ENCODE results near the gene STK32B. TPM values are rescaled to one million over a fixed set of nuclear protein-coding genes. Genes with fewer than 3 reads are reported as not detected.

STK32B gene
- total RNA-seq, 4 donors from 2014 or later = 3.0 to 33.8 (median 4.3) TPM

DNA sequence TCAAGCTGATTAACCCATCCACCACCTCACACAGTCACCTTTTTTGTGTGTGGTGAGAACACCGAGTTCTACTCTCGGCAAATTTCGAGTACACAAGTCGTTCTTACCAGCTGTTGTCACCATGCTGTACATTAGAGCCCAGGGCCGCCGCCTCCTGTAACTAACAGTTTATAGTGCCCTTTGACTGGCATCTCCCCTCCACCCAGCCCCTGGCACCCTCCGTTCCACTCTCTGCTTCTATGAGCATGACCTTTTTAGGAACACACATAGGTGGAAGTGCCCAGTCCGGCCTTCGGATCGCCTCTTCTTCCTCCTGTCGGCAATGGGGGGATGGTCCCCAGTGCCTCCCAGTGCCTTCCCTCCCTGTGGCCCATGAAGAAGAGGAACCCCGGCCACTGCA, 141.4 kb downstream of the STK32B start:
- Histone ChIP-seq H3K9me3 (no peaks in the 10 kb centered on the region), H3K36me3 (no peaks in the 10 kb centered on the region), H3K4me1 (no peaks in the 10 kb centered on the region), H3K27ac (no peak overlapping the region), H3K27me3 (no peaks in the 10 kb centered on the region), H3K4me3 (no peak overlapping the region)
- no peak for DNase-seq
- intact Hi-C loops (cut with DNase I; ENCODE audit: low total_unique reads) = no loop called here
- no peak for TF ChIP-seq POLR2A (IDR thresholded peaks at IDR 0.05)
- TF ChIP-seq, protein P1, sequence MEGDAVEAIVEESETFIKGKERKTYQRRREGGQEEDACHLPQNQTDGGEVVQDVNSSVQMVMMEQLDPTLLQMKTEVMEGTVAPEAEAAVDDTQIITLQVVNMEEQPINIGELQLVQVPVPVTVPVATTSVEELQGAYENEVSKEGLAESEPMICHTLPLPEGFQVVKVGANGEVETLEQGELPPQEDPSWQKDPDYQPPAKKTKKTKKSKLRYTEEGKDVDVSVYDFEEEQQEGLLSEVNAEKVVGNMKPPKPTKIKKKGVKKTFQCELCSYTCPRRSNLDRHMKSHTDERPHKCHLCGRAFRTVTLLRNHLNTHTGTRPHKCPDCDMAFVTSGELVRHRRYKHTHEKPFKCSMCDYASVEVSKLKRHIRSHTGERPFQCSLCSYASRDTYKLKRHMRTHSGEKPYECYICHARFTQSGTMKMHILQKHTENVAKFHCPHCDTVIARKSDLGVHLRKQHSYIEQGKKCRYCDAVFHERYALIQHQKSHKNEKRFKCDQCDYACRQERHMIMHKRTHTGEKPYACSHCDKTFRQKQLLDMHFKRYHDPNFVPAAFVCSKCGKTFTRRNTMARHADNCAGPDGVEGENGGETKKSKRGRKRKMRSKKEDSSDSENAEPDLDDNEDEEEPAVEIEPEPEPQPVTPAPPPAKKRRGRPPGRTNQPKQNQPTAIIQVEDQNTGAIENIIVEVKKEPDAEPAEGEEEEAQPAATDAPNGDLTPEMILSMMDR (IDR thresholded peaks at IDR 0.05) = no peak

DNA sequence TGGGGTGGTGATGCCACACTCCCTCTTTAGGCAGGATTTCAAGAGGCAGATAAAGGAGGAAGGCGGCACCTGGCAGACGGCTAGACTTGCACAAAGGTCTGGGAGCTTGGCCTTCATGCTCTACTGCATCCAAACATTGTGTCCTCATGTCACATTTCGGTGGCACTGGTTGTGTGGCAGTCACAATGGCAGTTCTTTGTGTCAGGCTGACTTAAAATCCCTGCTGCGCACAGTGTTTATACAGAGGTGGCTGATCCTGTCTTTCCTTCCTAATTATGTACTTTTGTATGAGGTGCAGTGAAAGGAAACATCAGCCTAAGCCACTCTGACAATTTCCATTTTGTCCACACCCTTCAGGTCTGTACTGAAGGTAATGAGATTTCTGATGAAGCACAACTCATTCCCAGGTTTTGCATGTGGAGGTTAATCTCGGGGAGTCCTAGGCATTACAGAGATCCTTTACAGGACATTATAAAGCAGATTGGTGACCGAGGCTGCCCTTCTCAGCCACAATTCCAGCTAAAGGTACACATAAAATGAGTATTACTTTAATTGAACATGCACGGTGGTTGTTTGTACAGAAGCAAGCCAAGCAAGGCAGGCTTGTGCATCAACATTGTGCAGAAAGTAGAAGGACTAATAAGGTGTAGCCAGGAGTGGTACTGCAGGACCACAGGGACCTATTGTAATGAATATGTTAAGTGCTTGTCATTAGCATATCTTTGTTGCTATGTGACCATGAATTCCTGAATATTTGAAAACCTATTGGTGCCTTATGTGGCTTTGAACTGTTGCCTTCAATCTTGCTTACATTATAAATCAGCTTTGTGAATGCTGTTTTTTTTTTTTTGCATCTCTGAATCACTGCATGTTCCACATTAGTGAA, 147.6 kb downstream of the STK32B start:
- Histone ChIP-seq H3K9me3 (no peaks in the 10 kb centered on the region), H3K27ac (no peak overlapping the region), H3K4me1 (no peaks in the 10 kb centered on the region), H3K4me3 (no peak overlapping the region), H3K27me3 (no peaks in the 10 kb centered on the region), H3K36me3 (no peaks in the 10 kb centered on the region)
- intact Hi-C loops (cut with DNase I; ENCODE audit: low total_unique reads) = no loop called here
- TF ChIP-seq, protein P1 (IDR thresholded peaks at IDR 0.05) = no peak
- no peak for TF ChIP-seq POLR2A (IDR thresholded peaks at IDR 0.05)
- DNase-seq = no peak

DNA sequence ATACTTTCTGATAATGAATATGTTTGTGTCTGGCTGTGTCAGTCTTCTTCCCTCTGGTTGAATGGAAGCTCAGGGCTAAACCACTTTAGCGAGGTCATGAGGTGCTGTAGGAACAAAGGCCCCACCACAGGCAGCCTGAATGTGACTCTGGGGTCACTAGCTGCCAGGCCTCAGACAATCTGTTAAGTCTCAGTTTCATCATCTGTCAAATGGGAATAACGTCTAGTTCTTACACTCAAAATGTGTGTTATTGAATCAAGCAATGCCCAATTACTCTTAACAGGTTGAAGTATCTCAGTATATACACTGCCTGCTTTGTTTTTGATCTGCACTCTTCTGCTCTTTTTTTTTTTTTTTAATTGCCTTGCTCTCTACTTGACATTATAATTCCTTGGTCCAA, 148.6 kb downstream of the STK32B start:
- Histone ChIP-seq H3K4me3 (no peak overlapping the region), H3K4me1 (no peaks in the 10 kb centered on the region), H3K36me3 (no peaks in the 10 kb centered on the region), H3K27me3 (no peaks in the 10 kb centered on the region), H3K9me3 (no peaks in the 10 kb centered on the region), H3K27ac (no peak overlapping the region)
- intact Hi-C loops (cut with DNase I; ENCODE audit: low total_unique reads) = no loop called here
- DNase-seq = no peak
- no peak for TF ChIP-seq POLR2A (IDR thresholded peaks at IDR 0.05)
- TF ChIP-seq, protein P1 (IDR thresholded peaks at IDR 0.05) = no peak

DNA sequence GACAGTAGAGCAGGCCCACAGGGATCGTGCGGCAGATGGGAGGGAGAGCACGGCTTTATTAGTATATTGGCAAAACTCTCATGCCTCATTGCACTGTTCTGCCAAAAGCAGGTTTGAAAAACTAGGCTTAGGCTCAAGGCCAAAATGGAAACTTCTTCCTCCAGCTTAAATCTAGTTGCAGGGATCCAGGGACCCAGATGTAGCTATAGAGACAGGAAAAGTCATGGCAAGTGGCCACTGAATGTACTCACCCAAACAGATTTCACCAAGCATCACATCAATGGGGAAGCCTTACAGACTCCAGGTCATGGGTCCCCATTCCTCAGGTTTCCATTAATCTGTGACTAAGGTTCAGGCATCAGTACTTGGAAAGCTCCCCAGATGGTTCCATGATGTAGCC, 149.2 kb downstream of the STK32B start:
- H3K27ac ChIP-seq = no peak overlapping the region
- no peaks in the 10 kb centered on the region for H3K9me3 ChIP-seq
- intact Hi-C loops (cut with DNase I; ENCODE audit: low total_unique reads) = no loop called here
- DNase-seq = peak in 1 of 2 donors; percentile 19
- H3K4me3 ChIP-seq = no peak overlapping the region
- no peak for TF ChIP-seq POLR2A (IDR thresholded peaks at IDR 0.05)
- TF ChIP-seq, protein P1 (IDR thresholded peaks at IDR 0.05) = no peak
- H3K36me3 ChIP-seq = no peaks in the 10 kb centered on the region
- H3K4me1 ChIP-seq = no peaks in the 10 kb centered on the region
- H3K27me3 ChIP-seq = no peaks in the 10 kb centered on the region

DNA sequence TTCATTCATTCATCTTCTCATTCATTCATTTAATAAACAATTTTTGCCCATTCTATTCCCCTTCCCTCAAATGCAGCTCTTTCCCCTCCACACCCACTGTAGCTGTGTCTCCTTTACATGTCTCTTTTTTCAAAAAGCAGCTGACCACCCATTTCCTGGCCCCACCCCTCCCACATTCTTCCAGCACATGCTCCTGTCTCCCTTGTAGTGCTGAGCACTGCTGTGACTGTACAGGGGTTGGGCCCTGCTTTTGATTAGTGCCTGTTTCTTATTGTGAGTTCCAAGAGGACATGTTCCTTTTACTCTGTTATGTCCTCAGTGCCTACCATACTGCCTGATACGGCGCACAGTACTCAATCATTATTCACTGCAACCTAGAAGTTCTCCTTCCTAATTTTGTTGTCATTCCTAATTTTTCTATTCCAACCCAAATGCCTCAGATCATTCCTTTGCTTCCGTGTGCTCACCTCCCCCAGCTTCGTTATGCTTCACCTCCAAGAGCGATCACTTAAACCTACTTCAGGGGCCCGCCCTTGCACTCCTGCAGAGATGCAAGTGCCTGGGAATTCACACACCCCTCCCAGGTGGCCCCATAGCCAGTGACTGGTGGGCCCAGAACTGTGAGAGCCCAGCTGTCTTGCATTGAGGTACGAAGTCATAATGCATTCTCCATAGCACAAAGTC, 152.2 kb downstream of the STK32B start:
- Histone ChIP-seq H3K36me3 (no peaks in the 10 kb centered on the region), H3K9me3 (no peaks in the 10 kb centered on the region), H3K27ac (no peak overlapping the region), H3K27me3 (no peaks in the 10 kb centered on the region), H3K4me3 (no peak overlapping the region), H3K4me1 (peaks cover 0 to 4% of the 10 kb centered on the region in 2 donors)
- no peak for TF ChIP-seq POLR2A (IDR thresholded peaks at IDR 0.05)
- TF ChIP-seq, protein P1 (IDR thresholded peaks at IDR 0.05) = no peak
- no peak for DNase-seq
- intact Hi-C loops (cut with DNase I; ENCODE audit: low total_unique reads) = no loop called here
